K562 (cell line): ENCODE measurements around the gene PTPRZ1.

Experiments used
- CTCF ChIP-seq, 3 experiments: IDR thresholded peaks in 2 of 3; conservative IDR thresholded peaks in 1 of 3; 2 replicates each; pipeline ENCODE4 v1.5.1; 2011 to 2012; ENCODE audit warnings: low read length in 3 of 3, mild to moderate bottlenecking in 3 of 3, control low read depth in 2 of 3, improper control_type of control experiment in 1 of 3, inconsistent platforms in 1 of 3, low read depth in 1 of 3, mixed read lengths in 1 of 3, moderate library complexity in 1 of 3; ENCODE audit not compliant: insufficient read depth in 2 of 3
- DPF2 ChIP-seq: fragments of 450-650 bp; IDR thresholded peaks from 2 replicates; pipeline ENCODE4 v1.6.1; 2016
- E4F1 ChIP-seq: fragments of 250-450 bp; sonication (Bioruptor Pico); IDR thresholded peaks from 2 replicates; pipeline ENCODE4 v1.5.0; 2021; ENCODE audit warnings: mild to moderate bottlenecking, borderline replicate concordance
- KLF16 ChIP-seq: IDR thresholded peaks from 2 replicates; pipeline ENCODE4 v1.6.1; 2016; ENCODE audit warnings: antibody characterized with exemption
- NKRF ChIP-seq: fragments of 450-650 bp; IDR thresholded peaks from 2 replicates; pipeline ENCODE4 v1.6.1; 2016; ENCODE audit warnings: borderline replicate concordance
- POLR2A ChIP-seq: fragments of 450-650 bp; conservative IDR thresholded peaks from 2 replicates; pipeline ENCODE4 v1.6.1; 2016
- POLR2AphosphoS5 ChIP-seq: IDR thresholded peaks from 2 replicates; pipeline ENCODE4 v1.6.1; 2011; ENCODE audit warnings: mild to moderate bottlenecking, low read depth, low read length, moderate library complexity; ENCODE audit not compliant: control insufficient read depth, insufficient read depth
- SMAD1 ChIP-seq: fragments of 150-350 bp; IDR thresholded peaks from 2 replicates; pipeline ENCODE4 v1.6.1; 2014; ENCODE audit warnings: low read length, low read depth; ENCODE audit not compliant: partially characterized antibody
- TAF1 ChIP-seq: IDR thresholded peaks from 2 replicates; pipeline ENCODE4 v1.6.1; 2011; ENCODE audit warnings: mild to moderate bottlenecking, low read length, moderate library complexity; ENCODE audit not compliant: insufficient read depth, control insufficient read depth, severe bottlenecking; ENCODE audit errors: extremely low read depth
- ZBTB5 ChIP-seq: fragments of 450-650 bp; IDR thresholded peaks from 2 replicates; pipeline ENCODE4 v1.6.1; 2017; ENCODE audit warnings: antibody characterized with exemption
- ZBTB7A ChIP-seq: IDR thresholded peaks from 2 replicates; pipeline ENCODE4 v1.6.1; 2011; ENCODE audit warnings: low read depth, mild to moderate bottlenecking, low read length, moderate library complexity, borderline replicate concordance; ENCODE audit not compliant: control insufficient read depth
- ZNF232 ChIP-seq: sonication (generic); formaldehyde crosslinking; IDR thresholded peaks from 2 replicates; pipeline ENCODE4 v1.8.0; 2022; ENCODE audit warnings: mild to moderate bottlenecking, missing genetic modification reagents
- ZNF512 ChIP-seq: IDR thresholded peaks from 2 replicates; pipeline ENCODE4 v1.6.1; 2016; ENCODE audit warnings: missing genetic modification characterization, missing compliant biosample characterization

- TF ChIP-seq CTCF (IDR thresholded peaks at IDR 0.05 in 2 of 3, conservative IDR thresholded peaks at IDR 0.05 in 1 of 3; ENCODE audit: insufficient read depth in 2 of 3, low read depth in 1 of 3, low read length in 3 of 3) (no peak), ZBTB5 (no peak), ZBTB7A (no peak), ZNF512 (tag) (no peak), KLF16 (no peak), TAF1 (no peak), DPF2 (no peak), POLR2AphosphoS5 (no peak), E4F1 (CRISPR knock-in tag) (no peak), POLR2A (no peak), NKRF (no peak), ZNF232 (CRISPR knock-in tag) (no peak), SMAD1 (no peak)
Observed at GRCh38 chr7:122059542-122059941, 186.6 kb downstream of the PTPRZ1 start.
